ENCODE measurements around the gene TNK2.
"Not testable (repeated sequence)": the region's sequence is repeated elsewhere in the genome, so short reads cannot be mapped to it uniquely, and the experiment has no call there.

DNA sequence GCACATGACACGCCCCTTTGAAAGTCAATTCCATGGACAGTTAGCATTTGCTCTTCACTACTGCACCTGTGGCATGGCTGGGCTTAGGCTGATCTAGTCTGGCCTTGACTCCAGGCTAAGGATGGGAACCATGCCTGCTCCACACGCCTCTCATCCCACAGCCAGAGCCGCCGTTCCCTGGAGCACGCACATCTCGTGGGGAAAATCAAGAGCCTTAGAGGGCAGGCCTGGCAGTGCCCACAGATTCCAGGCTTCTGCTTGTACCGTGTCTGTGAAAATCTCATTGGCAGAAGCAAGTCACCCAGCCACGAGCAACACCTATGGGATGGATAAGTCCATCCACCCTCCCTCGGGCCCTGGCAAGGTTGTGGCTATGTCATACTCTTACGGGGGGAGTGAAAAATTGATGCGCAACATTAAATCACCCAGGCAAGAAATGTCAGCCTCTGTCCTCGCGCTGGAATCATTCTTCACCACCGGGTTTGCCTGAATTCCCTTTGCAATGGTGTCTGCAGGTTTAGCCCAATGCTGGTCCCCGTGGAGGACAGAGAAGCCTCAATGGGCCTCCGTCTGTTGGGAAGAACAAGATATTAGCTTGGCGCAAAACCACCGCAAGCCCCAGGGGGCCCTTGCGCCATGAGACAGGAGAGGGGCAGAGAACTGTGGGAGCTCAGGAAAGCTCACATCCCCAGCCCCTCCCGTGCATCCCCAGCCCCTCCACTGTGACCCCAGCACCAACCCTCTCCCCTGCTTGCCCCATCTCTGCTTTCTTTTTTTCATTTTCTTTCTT, 38.8 kb upstream of the TNK2 start:
- TF ChIP-seq, protein P1, sequence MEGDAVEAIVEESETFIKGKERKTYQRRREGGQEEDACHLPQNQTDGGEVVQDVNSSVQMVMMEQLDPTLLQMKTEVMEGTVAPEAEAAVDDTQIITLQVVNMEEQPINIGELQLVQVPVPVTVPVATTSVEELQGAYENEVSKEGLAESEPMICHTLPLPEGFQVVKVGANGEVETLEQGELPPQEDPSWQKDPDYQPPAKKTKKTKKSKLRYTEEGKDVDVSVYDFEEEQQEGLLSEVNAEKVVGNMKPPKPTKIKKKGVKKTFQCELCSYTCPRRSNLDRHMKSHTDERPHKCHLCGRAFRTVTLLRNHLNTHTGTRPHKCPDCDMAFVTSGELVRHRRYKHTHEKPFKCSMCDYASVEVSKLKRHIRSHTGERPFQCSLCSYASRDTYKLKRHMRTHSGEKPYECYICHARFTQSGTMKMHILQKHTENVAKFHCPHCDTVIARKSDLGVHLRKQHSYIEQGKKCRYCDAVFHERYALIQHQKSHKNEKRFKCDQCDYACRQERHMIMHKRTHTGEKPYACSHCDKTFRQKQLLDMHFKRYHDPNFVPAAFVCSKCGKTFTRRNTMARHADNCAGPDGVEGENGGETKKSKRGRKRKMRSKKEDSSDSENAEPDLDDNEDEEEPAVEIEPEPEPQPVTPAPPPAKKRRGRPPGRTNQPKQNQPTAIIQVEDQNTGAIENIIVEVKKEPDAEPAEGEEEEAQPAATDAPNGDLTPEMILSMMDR (IDR thresholded peaks at IDR 0.05; ENCODE audit: borderline replicate concordance, extremely low read depth, low read length, poor library complexity, severe bottlenecking): not testable (repeated sequence)
- TF ChIP-seq EZH2 (IDR thresholded peaks at IDR 0.05; ENCODE audit: borderline replicate concordance, low read depth, low read length, severe bottlenecking): not testable (repeated sequence)

Measured in DND-41 (cell line).